Measurements from ENCODE around the gene DNASE1L3. TPM values are rescaled to one million over a fixed set of nuclear protein-coding genes. Genes with fewer than 3 reads are reported as not detected.

The DNASE1L3 gene
- total and polyA plus RNA-seq, 2 experiments from 2014 or later, result 0.97 to 0.99 TPM

DNA sequence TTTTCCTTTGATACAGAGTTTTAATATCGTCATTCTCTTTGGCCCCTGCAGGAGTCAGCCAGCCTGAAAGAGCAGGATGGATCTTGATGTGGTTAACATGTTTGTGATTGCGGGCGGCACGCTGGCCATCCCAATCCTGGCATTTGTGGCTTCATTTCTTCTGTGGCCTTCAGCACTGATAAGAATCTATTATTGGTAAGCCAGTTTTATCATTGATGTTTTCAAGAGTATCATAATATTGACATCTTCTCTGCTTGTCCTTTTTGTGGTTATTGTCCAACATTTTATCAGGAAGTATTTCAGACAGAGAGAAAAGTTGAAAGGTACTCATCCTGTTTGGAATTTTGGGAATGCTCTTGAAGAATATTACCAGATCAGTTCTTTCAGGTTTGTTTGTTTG is 45.7 kb upstream of the DNASE1L3 start:
- H3K4me2 ChIP-seq, result no peak overlapping the region
- no peaks in the 10 kb centered on the region for H3K79me2 ChIP-seq
- no peaks in the 10 kb centered on the region for H4K20me1 ChIP-seq (ENCODE audit: insufficient read depth, poor library complexity, severe bottlenecking)
- no peak for DNase-seq (ENCODE audit: low spot score)
- H3K27ac ChIP-seq, result no peak overlapping the region
- TF ChIP-seq EZH2 (IDR thresholded peaks at IDR 0.05; ENCODE audit: borderline replicate concordance) (no peak), EZH2phosphoT487 (IDR thresholded peaks at IDR 0.05; ENCODE audit: low read depth, severe bottlenecking, unreplicated experiment) (no peak), CTCF (IDR thresholded peaks at IDR 0.05; ENCODE audit: poor library complexity) (no peak)
- H3K4me1 ChIP-seq (ENCODE audit: insufficient read depth), result no peaks in the 10 kb centered on the region
- H3K27me3 ChIP-seq, result no peaks in the 10 kb centered on the region
- no peaks in the 10 kb centered on the region for H3K9me2 ChIP-seq (replicated peaks; ENCODE audit: insufficient read depth)
- no peak overlapping the region for H2AFZ ChIP-seq
- H3K36me3 ChIP-seq (replicated peaks; ENCODE audit: insufficient read depth, low read depth), result no peaks in the 10 kb centered on the region
- 95% methylated on average over 4 of the region's 4 CpGs for WGBS (ENCODE audit: low lambda C conversion rate, missing lambda C conversion rate)
- H3K4me3 ChIP-seq, result no peak overlapping the region
- no peaks in the 10 kb centered on the region for H3K9me3 ChIP-seq (ENCODE audit: low read depth)

GRCh38 chr3:58256061-58256460 is 45.3 kb upstream of the DNASE1L3 start:
- Histone ChIP-seq H3K4me3 (no peak overlapping the region), H3K27ac (no peak overlapping the region), H3K9me3 (ENCODE audit: low read depth) (no peaks in the 10 kb centered on the region), H3K36me3 (replicated peaks; ENCODE audit: insufficient read depth, low read depth) (no peaks in the 10 kb centered on the region), H3K4me2 (no peak overlapping the region), H3K79me2 (no peaks in the 10 kb centered on the region), H4K20me1 (ENCODE audit: insufficient read depth, poor library complexity, severe bottlenecking) (no peaks in the 10 kb centered on the region), H2AFZ (no peak overlapping the region), H3K27me3 (no peaks in the 10 kb centered on the region), H3K9me2 (replicated peaks; ENCODE audit: insufficient read depth) (no peaks in the 10 kb centered on the region), H3K4me1 (ENCODE audit: insufficient read depth) (no peaks in the 10 kb centered on the region)
- TF ChIP-seq CTCF (IDR thresholded peaks at IDR 0.05; ENCODE audit: poor library complexity) (no peak), EZH2phosphoT487 (IDR thresholded peaks at IDR 0.05; ENCODE audit: low read depth, severe bottlenecking, unreplicated experiment) (no peak), EZH2 (IDR thresholded peaks at IDR 0.05; ENCODE audit: borderline replicate concordance) (no peak)
- DNase-seq (ENCODE audit: low spot score), result no peak
- WGBS (ENCODE audit: low lambda C conversion rate, missing lambda C conversion rate), result 86% methylated on average over 1 of the region's 1 CpG

- H4K20me1 ChIP-seq (ENCODE audit: insufficient read depth, poor library complexity, severe bottlenecking), result no peaks in the 10 kb centered on the region
- no peaks in the 10 kb centered on the region for H3K36me3 ChIP-seq (replicated peaks; ENCODE audit: insufficient read depth, low read depth)
- H3K27ac ChIP-seq, result no peak overlapping the region
- no peaks in the 10 kb centered on the region for H3K27me3 ChIP-seq
- TF ChIP-seq EZH2phosphoT487 (IDR thresholded peaks at IDR 0.05; ENCODE audit: low read depth, severe bottlenecking, unreplicated experiment), result no peak
- no peak for TF ChIP-seq CTCF (IDR thresholded peaks at IDR 0.05; ENCODE audit: poor library complexity)
- TF ChIP-seq EZH2 (IDR thresholded peaks at IDR 0.05; ENCODE audit: borderline replicate concordance), result no peak
- H3K4me1 ChIP-seq (ENCODE audit: insufficient read depth), result no peaks in the 10 kb centered on the region
- H2AFZ ChIP-seq, result no peak overlapping the region
- H3K4me2 ChIP-seq, result no peak overlapping the region
- no peak overlapping the region for H3K4me3 ChIP-seq
- no peaks in the 10 kb centered on the region for H3K9me2 ChIP-seq (replicated peaks; ENCODE audit: insufficient read depth)
- no peaks in the 10 kb centered on the region for H3K79me2 ChIP-seq
- no peaks in the 10 kb centered on the region for H3K9me3 ChIP-seq (ENCODE audit: low read depth)
- no peak for DNase-seq (ENCODE audit: low spot score)
- WGBS (ENCODE audit: low lambda C conversion rate, missing lambda C conversion rate), result 91% methylated on average over 4 of the region's 4 CpGs
Observed at GRCh38 chr3:58254144-58254543, 43.4 kb upstream of the DNASE1L3 start.

GRCh38 chr3:58251631-58252035 is 40.9 kb upstream of the DNASE1L3 start:
- no peaks in the 10 kb centered on the region for H4K20me1 ChIP-seq (ENCODE audit: insufficient read depth, poor library complexity, severe bottlenecking)
- H3K36me3 ChIP-seq (replicated peaks; ENCODE audit: insufficient read depth, low read depth), result no peaks in the 10 kb centered on the region
- no peak overlapping the region for H3K4me3 ChIP-seq
- H3K4me2 ChIP-seq, result no peak overlapping the region
- no peaks in the 10 kb centered on the region for H3K9me3 ChIP-seq (ENCODE audit: low read depth)
- H3K9me2 ChIP-seq (replicated peaks; ENCODE audit: insufficient read depth), result no peaks in the 10 kb centered on the region
- TF ChIP-seq EZH2phosphoT487 (IDR thresholded peaks at IDR 0.05; ENCODE audit: low read depth, severe bottlenecking, unreplicated experiment) (no peak), EZH2 (IDR thresholded peaks at IDR 0.05; ENCODE audit: borderline replicate concordance) (no peak), CTCF (IDR thresholded peaks at IDR 0.05; ENCODE audit: poor library complexity) (no peak)
- H3K27ac ChIP-seq, result no peak overlapping the region
- no peak overlapping the region for H2AFZ ChIP-seq
- H3K79me2 ChIP-seq, result peaks cover 7% of the 10 kb centered on the region
- DNase-seq (ENCODE audit: low spot score), result no peak
- H3K4me1 ChIP-seq (ENCODE audit: insufficient read depth), result no peaks in the 10 kb centered on the region
- no peaks in the 10 kb centered on the region for H3K27me3 ChIP-seq
- WGBS (ENCODE audit: low lambda C conversion rate, missing lambda C conversion rate), result 97% methylated on average over 3 of the region's 3 CpGs
